ENCODE results near the gene TRA2A. TPM values are rescaled to one million over a fixed set of nuclear protein-coding genes. Genes with fewer than 3 reads are reported as not detected.
A peak's percentile ranks its signal among the peaks of the same experiment; 100 is the strongest.

TRA2A gene
- 85.5 and 90.8 TPM in 2 replicates for polyA plus RNA-seq (2011; rRNA removed)
- 47.7 and 53.3 TPM in 2 replicates for polyA plus RNA-seq (2012; cell fraction: cytosol; rRNA removed)
- polyA plus RNA-seq (2012; cell fraction: nucleus; rRNA removed) = 25.0 and 42.5 TPM in 2 replicates
- polyA plus RNA-seq (2017; fragmentation: RNase III; extraction: RNeasy Plus Mini Kit Qiagen cat#74134 plus additional on column Dnase treatment) = 111 to 113 TPM (median 113 TPM) in 3 replicates
- polyA minus RNA-seq (2011; rRNA and poly(A)+ RNA removed) = 80.3 and 83.0 TPM in 2 replicates

- H3K4me2 ChIP-seq = peak within 1 kb of the TSS; percentile 98
- H3K27ac ChIP-seq = peak within 1 kb of the TSS; percentile 93 to 97
- ATAC-seq = peak; percentile 95
- DNase-seq (ENCODE audit: low read depth in 1 of 2, low spot score in 1 of 2) = peak; percentile 90 to 96
- peak within 1 kb of the TSS; percentile 74 for H3K4me3 ChIP-seq
- H3K9me3 ChIP-seq = no peaks in the 10 kb centered on the region
- WGBS (ENCODE audit: missing lambda C conversion rate) = 7% methylated on average over 38 of the region's 50 CpGs
- POLR2A ChIA-PET = interaction anchor here (0.8 to 1.3 kb wide), 2 partner anchors 63 to 140 kb away, joined by 3 to 4 read pairs; no protein-coding TSS in a partner anchor
- CTCF ChIA-PET = interaction anchor here (1.0 to 2.8 kb wide), 10 partner anchors 11 to 259 kb away, joined by 3 to 11 read pairs (median 5); no protein-coding TSS in a partner anchor
- no peak for FAIRE-seq
- H3K4me1 ChIP-seq = peaks cover 39% of the 10 kb centered on the region; the same call in 2 of the 3 replicates
- TF ChIP-seq HOXB5 (CRISPR knock-in tag; IDR thresholded peaks at IDR 0.05) (0 out of 2 replicates have a peak, but pooled peaks have one; percentile 40), CHD4 (IDR thresholded peaks at IDR 0.05; ENCODE audit: borderline replicate concordance) (no peak), RAD21 (conservative IDR thresholded peaks at IDR 0.05 in 1 of 2, IDR thresholded peaks at IDR 0.05 in 1 of 2) (no peak), NR3C1 (IDR thresholded peaks at IDR 0.05) (no peak), POLR2AphosphoS2 (conservative IDR thresholded peaks at IDR 0.05; ENCODE audit: low read length) (no peak), HEYL (CRISPR knock-in tag; IDR thresholded peaks at IDR 0.05) (no peak), PBX3 (IDR thresholded peaks at IDR 0.05) (no peak), CBX2 (IDR thresholded peaks at IDR 0.05; ENCODE audit: borderline replicate concordance, low read depth) (no peak), E2F6 (IDR thresholded peaks at IDR 0.05; ENCODE audit: borderline replicate concordance, low read depth) (peak; percentile 57), FOSB (CRISPR knock-in tag; IDR thresholded peaks at IDR 0.05) (0 out of 2 replicates have a peak, but pooled peaks have one; percentile 78), SREBF2 (IDR thresholded peaks at IDR 0.05) (no peak), CBX8 (IDR thresholded peaks at IDR 0.05) (no peak), EP300 (IDR thresholded peaks at IDR 0.05) (no peak), ZC3H11A (IDR thresholded peaks at IDR 0.05) (no peak), SMC3 (IDR thresholded peaks at IDR 0.05) (no peak), HES2 (IDR thresholded peaks at IDR 0.05) (no peak), KDM1A (IDR thresholded peaks at IDR 0.05; ENCODE audit: low read depth) (no peak), ZNF302 (CRISPR knock-in tag; IDR thresholded peaks at IDR 0.05) (no peak), BCL3 (IDR thresholded peaks at IDR 0.05) (peak; percentile 96), JUNB (IDR thresholded peaks at IDR 0.05) (no peak), CTCF (IDR thresholded peaks at IDR 0.05) (no peak; the same call in 2 of the 3 replicates), MAX (IDR thresholded peaks at IDR 0.05) (peak; percentile 76), ELK1 (IDR thresholded peaks at IDR 0.05; ENCODE audit: low read depth, low read length) (no peak), POLR2A (IDR thresholded peaks at IDR 0.05; ENCODE audit: low read length) (peak; percentile 97), NPAS2 (CRISPR knock-in tag; IDR thresholded peaks at IDR 0.05; ENCODE audit: borderline replicate concordance) (no peak), PHF8 (IDR thresholded peaks at IDR 0.05; ENCODE audit: borderline replicate concordance, low read depth) (peak; percentile 92), CHD2 (IDR thresholded peaks at IDR 0.05; ENCODE audit: low read length, partially characterized antibody) (peak; percentile 85), ZFP36 (IDR thresholded peaks at IDR 0.05; ENCODE audit: borderline replicate concordance, partially characterized antibody) (no peak), HDAC2 (IDR thresholded peaks at IDR 0.05) (no peak), NFE2L2 (conservative IDR thresholded peaks at IDR 0.05; ENCODE audit: low read length) (no peak), HMGXB4 (CRISPR knock-in tag; IDR thresholded peaks at IDR 0.05; ENCODE audit: borderline replicate concordance) (no peak), RCOR1 (IDR thresholded peaks at IDR 0.05; ENCODE audit: low read depth, low read length) (no peak)
Measured at GRCh38 chr7:23531794-23532489, at the start of gene TRA2A. TRA2A (minus strand) TSS chr7:23531981; CDS start chr7:23531824, 157 bp downstream.
